Measurements from ENCODE around the gene RAB31.
"Not testable (repeated sequence)": the region's sequence is repeated elsewhere in the genome, so short reads cannot be mapped to it uniquely, and the experiment has no call there.

The RAB31 gene, protein sequence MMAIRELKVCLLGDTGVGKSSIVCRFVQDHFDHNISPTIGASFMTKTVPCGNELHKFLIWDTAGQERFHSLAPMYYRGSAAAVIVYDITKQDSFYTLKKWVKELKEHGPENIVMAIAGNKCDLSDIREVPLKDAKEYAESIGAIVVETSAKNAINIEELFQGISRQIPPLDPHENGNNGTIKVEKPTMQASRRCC

DNA sequence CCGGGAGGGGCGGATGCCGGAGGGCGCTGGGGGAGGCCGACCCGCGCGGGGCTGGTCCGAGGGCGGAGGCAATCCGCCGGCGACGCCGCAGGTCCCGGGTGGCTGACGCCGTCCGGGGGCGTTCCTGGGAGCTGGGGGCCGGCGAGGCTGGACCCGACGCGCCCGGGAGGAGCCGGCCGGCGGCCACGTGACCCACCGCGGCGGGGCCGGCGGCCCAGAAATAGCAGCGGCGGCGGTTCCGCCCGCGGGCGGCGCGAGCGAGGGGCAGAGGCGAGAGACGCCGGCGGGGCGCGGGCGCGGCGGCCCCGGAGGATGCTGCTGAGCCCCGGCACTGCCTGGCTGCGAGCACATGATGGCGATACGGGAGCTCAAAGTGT lies at the start of gene RAB31:
TSS of gene RAB31 (plus strand) at position 245 of the 377 bp plus-strand sequence. CDS start at position 350, 105 bp downstream.
- peak; percentile 37 for DNase-seq
- H3K36me3 Mint-ChIP-seq, result peaks cover 2% of the 10 kb centered on the region
- H3K27ac Mint-ChIP-seq, result peak within 1 kb of the TSS; percentile 52
- peaks cover 48% of the 10 kb centered on the region for H3K4me1 Mint-ChIP-seq
- no peaks in the 10 kb centered on the region for H3K9me3 Mint-ChIP-seq
- CTCF ChIA-PET, result no interaction called here
- peaks cover 83% of the 10 kb centered on the region for H3K27me3 Mint-ChIP-seq
- peak within 1 kb of the TSS; percentile 77 for H3K4me3 Mint-ChIP-seq

DNA sequence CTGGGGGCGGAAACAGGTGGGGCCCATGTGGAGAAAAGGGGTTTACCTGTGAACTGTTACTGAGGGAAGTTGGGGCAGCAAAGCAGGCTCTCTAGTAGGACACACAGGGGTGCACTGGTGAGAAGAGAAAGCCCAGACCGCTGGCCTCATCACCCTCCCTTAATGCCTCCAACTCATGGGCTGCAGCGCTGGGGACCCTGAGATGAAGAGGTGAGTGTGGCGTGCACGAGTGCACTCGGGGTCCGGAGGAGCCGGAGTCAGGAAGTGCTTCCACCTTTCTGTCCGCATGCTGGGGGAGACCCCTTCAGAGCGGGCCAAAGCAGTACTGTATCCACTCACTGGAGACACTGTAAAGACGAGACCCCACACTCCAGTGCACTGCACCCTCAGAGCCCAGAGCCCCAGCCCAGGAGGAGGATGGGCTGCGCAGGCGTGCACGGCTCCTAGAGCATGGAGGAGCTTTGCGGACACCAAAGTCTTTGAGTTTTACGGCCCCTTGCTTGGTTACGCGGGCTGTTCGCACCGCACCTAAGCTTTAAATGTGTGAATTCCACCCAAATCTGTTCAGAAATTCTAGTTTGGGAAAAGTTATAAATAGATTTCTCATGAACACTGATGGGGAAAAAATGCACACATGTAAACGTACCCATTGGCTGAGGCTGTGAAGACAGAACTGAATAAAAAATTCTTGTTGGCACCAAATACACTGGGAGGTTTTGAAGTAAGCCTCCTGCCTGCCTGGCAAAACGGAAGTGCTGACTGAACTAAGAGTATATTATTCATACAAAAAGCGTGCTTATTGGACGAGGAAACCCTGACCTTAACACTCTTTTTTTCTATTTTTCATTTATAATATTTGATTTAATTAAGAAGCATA lies 48.4 kb upstream of the RAB31 start:
- no peak overlapping the region for H3K4me3 Mint-ChIP-seq
- H3K27ac Mint-ChIP-seq, result no peak overlapping the region
- H3K27me3 Mint-ChIP-seq, result peaks cover 7% of the 10 kb centered on the region
- H3K36me3 Mint-ChIP-seq, result no peaks in the 10 kb centered on the region
- no peak for DNase-seq
- H3K4me1 Mint-ChIP-seq, result no peaks in the 10 kb centered on the region
- H3K9me3 Mint-ChIP-seq, result no peaks in the 10 kb centered on the region
- CTCF ChIA-PET, result no interaction called here

DNA sequence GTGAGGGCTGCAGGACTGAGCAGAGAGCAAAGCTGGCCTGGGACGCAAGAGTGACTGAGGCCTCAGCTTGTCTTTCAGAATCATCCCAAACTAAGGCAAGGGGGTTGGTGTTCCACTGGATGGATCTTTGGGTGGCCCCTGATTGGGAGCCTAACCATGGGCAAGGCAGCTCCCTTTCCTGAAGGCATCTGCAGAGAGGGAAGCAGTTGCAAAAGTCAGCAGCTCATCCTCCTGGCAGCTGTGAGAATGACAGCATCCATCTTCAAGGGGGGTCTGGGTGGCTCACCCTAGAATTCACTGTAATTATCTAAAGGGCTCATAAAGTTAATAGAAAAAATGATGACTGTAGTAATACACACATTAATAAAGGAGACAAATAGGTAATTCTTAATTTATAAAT lies 46.5 kb upstream of the RAB31 start:
- Mint-ChIP-seq H3K27ac (no peak overlapping the region), H3K9me3 (no peaks in the 10 kb centered on the region), H3K36me3 (no peaks in the 10 kb centered on the region), H3K4me1 (no peaks in the 10 kb centered on the region), H3K27me3 (peaks cover 7% of the 10 kb centered on the region), H3K4me3 (no peak overlapping the region)
- CTCF ChIA-PET, result interaction anchor here (1.1 kb wide), 1 partner anchor 87 kb away, joined by 4 read pairs; no protein-coding TSS in a partner anchor
- DNase-seq, result no peak

DNA sequence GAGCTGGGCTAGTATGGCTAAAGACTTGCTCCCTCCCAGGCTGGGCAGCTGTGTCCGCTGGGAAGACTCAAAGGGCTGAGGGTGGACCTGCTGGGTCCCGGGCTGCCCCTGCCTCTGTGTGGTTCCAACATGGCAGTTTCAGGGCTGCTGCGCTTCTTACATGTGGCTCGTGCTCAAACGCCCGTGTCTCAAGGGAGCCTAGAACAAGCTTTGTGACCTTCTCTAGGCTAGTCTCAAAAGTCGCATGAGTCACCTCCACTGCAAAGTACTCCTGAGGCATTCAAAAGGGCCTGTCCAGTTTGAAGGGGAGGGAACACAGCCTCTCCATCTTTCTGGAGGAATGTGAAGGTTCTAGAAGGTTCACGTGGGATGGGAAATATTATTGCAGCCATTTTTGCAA lies 44.7 kb upstream of the RAB31 start:
- Mint-ChIP-seq H3K27me3 (peaks cover 12% of the 10 kb centered on the region), H3K4me1 (no peaks in the 10 kb centered on the region), H3K27ac (no peak overlapping the region), H3K9me3 (no peaks in the 10 kb centered on the region), H3K4me3 (no peak overlapping the region), H3K36me3 (no peaks in the 10 kb centered on the region)
- CTCF ChIA-PET, result no interaction called here
- DNase-seq, result no peak

DNA sequence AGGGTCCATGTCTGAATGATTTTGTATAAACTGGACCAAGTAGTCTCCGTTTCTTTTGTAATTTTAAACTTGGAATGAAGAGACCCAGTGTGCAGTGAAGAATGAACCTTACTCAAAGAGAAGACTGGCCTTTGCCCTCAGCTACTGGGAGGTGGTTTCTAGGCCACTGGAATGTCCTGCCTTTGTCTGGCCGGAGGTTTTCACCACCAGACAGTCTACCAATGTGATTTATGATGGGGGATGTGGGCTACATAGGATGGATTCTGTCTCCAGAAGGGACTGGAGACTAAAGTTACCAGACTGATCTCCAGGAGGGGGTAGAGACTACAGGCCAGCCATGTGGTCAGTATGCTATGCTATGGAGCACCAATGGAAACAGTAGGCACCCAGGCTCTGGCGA lies 42.8 kb upstream of the RAB31 start:
- no peaks in the 10 kb centered on the region for H3K36me3 Mint-ChIP-seq
- no peak overlapping the region for H3K27ac Mint-ChIP-seq
- CTCF ChIA-PET, result no interaction called here
- H3K4me3 Mint-ChIP-seq, result no peak overlapping the region
- peaks cover 16% of the 10 kb centered on the region for H3K27me3 Mint-ChIP-seq
- H3K4me1 Mint-ChIP-seq, result no peaks in the 10 kb centered on the region
- H3K9me3 Mint-ChIP-seq, result no peaks in the 10 kb centered on the region
- no peak for DNase-seq

DNA sequence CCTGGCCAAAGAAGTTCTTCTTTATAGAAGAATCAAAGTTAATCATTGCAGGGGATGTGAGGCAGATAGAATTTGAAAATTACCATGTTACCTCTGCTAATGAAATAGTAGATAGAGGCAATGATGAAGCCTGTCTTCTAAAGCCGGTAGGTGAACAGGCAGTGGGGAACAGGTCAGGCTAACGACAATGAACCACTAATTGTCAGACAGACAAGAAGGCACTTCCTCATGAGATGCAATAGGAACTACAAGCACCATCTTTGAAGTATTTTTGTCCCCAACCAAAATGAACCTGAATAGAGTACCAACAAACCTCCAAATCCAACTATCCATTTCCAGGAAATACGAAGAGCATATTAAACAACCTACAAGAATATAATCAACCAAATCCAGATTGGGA lies 41.6 kb upstream of the RAB31 start:
- Mint-ChIP-seq H3K4me3 (no peak overlapping the region), H3K9me3 (no peaks in the 10 kb centered on the region), H3K27ac (no peak overlapping the region), H3K27me3 (peaks cover 19% of the 10 kb centered on the region), H3K4me1 (no peaks in the 10 kb centered on the region), H3K36me3 (no peaks in the 10 kb centered on the region)
- DNase-seq, result no peak
- CTCF ChIA-PET, result no interaction called here

DNA sequence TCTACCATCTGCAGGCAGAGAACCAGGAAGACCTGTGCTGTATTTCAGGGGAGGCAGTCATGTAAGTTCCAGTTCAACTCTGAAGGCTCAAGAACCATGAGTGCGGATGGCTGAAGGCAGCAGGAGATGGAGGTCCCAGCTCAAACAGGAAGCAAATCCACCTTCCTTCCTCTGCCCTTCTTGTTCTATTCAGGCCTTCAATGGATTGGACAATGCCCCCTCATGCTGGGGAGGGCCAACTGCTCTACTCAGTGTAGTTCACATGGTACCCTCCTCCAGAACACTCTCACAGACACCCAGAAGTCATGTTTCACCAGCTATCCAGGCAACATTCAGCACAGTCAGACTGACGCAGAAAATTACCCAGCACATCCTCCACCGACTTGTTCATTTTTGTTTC lies 39.1 kb upstream of the RAB31 start:
- no peaks in the 10 kb centered on the region for H3K9me3 Mint-ChIP-seq
- no peak for DNase-seq
- H3K4me3 Mint-ChIP-seq, result no peak overlapping the region
- no peak overlapping the region for H3K27ac Mint-ChIP-seq
- H3K27me3 Mint-ChIP-seq, result peaks cover 21% of the 10 kb centered on the region
- no peaks in the 10 kb centered on the region for H3K36me3 Mint-ChIP-seq
- CTCF ChIA-PET, result interaction anchor here (0.6 kb wide), 1 partner anchor 76 kb away, joined by 3 read pairs; no protein-coding TSS in a partner anchor
- H3K4me1 Mint-ChIP-seq, result peaks cover 5% of the 10 kb centered on the region

DNA sequence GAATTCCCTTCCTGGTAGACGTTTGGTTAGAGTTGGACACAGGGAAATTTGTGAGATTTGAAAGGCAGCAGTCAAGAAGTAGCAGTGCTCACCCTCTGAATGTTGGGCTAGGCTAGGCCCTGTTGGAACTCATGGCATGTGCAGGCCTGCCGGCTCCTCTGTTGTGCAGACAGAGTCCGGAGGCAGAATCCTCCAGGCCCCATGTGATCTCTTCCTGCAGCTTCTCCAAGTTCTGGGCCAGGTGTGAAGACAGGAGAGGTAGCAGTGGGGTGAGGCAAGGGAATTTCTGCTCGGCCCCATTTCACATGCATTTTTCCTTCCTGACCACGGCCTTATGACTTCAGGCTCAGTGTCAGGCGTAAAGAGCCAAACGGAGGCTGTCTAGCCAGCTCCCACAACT lies 36.9 kb upstream of the RAB31 start:
- CTCF ChIA-PET, result no interaction called here

DNA sequence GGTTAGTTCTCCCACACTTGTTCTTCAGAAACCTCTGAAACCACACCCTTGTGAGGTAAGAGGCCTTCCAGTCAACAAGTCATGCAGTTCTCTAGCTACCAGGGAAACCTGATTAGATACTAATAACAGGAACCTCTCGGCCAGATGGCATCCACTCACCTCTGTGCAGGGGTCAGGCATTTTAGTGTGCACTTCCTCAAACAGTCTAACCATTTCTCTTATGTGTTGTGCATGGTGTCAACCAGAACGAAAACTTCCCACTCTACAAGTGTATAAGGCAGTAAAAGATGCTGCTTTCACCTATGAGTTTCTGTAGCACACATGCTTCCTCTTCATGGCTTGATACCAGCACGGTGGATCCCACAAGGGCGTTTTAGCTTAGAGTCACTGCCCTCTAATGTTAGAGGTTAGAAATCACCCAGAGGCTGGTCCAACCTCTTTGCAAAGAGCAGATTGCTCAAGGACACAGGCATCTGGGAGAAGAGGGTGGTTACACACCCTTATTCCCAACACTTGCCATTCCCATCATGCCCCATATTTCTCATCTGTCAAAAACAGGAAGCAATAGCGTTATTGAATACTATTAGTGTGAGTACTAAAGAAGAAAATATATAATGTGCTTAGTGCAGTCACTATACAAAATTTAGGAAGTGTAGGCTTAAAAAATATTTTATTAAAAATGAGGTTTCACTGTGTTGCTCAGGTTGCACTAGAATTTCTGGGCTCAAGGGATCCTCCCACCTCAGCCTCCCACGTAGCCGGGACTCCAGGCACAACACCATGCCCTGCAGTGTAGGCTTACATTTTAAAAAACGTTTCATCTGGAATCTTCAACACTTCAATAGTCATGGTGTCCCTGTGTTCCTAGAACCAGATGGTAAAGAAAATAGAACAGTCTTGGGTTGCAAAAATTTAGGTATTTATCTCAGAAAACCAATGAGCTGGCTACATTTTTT lies 34.5 kb upstream of the RAB31 start:
- no peak overlapping the region for H3K27ac Mint-ChIP-seq
- no peak overlapping the region for H3K4me3 Mint-ChIP-seq
- H3K9me3 Mint-ChIP-seq, result no peaks in the 10 kb centered on the region
- DNase-seq, result peak; percentile 29
- CTCF ChIA-PET, result interaction anchor here (0.6 to 1.6 kb wide), 4 partner anchors 10 to 539 kb away, joined by 3 to 4 read pairs (median 4); no protein-coding TSS in a partner anchor
- no peaks in the 10 kb centered on the region for H3K36me3 Mint-ChIP-seq
- H3K27me3 Mint-ChIP-seq, result peaks cover 26% of the 10 kb centered on the region
- H3K4me1 Mint-ChIP-seq, result peaks cover 5% of the 10 kb centered on the region

More for the DNA sequence above, 36.9 kb upstream of the RAB31 start:
- Mint-ChIP-seq H3K4me3 (no peak overlapping the region), H3K36me3 (no peaks in the 10 kb centered on the region), H3K9me3 (no peaks in the 10 kb centered on the region), H3K27ac (no peak overlapping the region), H3K27me3 (peaks cover 28% of the 10 kb centered on the region), H3K4me1 (peaks cover 5% of the 10 kb centered on the region)
- DNase-seq, result no peak

DNA sequence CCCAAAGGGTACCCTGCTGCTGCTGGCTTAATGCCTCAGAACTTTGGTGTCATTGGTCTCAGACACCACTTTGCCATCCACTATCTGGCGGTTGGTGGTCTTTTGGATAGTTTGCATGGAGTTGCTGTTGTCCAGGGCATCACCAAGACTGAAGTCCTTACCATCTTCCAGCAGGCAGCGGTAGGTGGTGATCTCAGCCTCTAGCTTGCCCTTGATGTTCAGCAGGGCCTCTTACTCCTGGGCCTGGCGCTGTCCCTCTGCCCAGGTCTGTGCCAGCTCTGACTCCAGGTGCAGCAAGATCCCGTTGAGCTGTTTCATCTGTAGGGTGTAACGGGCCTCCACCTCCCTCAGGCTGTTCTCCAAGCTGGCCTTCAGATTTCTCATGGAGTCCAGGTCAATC lies 29.9 kb upstream of the RAB31 start:
- H3K4me3 Mint-ChIP-seq, CTCF ChIA-PET, DNase-seq, H3K27ac Mint-ChIP-seq, H3K4me1 Mint-ChIP-seq, H3K36me3 Mint-ChIP-seq, H3K9me3 Mint-ChIP-seq: not testable (repeated sequence)
- H3K27me3 Mint-ChIP-seq, result peaks cover 33% of the 10 kb centered on the region

DNA sequence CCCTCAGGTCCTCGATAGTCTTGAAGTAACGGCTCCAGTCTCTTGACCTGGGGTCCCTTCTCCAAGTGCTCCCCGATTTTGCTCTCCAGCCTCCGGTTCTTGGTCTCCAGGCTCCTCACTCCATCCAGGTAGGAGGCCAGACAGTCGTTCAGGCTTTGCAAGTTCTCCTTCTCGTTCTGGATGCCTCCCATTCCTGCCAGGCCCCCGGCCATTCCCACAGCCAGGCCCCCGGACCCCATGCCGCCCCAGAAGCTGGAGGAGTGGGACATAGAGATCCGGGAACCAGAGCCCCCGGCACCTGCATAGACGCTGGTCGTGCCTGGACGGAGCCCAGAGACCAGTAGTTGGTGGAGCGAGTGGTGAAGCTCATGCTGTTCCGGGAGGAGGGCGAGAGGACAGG lies 29.0 kb upstream of the RAB31 start:
- Mint-ChIP-seq H3K4me3 (no peak overlapping the region), H3K27me3 (peaks cover 36% of the 10 kb centered on the region), H3K4me1 (no peaks in the 10 kb centered on the region), H3K27ac (no peak overlapping the region), H3K36me3 (no peaks in the 10 kb centered on the region), H3K9me3 (no peaks in the 10 kb centered on the region)
- no peak for DNase-seq
- CTCF ChIA-PET, result no interaction called here

DNA sequence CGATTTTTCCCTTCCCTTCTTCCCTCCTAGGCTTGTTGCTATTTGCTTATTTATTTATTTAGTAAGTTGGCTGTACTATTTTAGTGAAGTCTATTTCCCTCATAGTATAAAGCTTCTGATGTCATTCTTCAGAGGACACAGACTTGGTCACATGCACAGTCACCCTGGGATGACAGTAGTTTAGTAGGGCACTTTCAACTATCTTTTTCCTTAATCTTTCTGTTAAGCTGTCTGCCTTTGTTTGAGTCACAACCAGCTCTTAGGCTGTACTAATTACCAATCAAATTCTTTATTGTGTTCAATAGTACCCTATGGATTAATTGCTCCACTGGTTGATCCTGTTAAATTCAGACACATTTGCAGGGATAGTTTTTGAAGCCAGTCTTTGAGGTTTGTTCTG lies 26.9 kb upstream of the RAB31 start:
- Mint-ChIP-seq H3K27me3 (peaks cover 41% of the 10 kb centered on the region), H3K27ac (no peak overlapping the region)
- DNase-seq, result no peak

DNA sequence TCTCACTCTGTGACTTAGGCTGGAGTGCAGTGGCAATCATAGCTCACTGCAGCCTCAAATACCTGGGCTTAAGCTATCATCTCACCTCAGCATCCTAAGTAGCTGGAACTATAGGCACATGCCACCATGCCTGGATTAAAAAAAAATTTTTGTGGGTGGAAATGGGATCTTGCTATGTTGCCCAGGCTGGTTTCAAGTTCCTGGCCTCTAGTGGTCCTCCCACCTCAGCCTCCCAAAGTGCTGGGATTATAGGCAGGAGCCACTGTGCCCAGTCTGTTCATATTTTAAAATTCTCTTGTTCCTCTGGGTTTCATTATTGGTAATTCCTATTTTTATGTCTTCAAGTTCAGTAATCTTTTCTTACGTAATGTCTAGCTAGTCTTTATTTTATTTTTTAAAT lies 25.5 kb upstream of the RAB31 start:
- no peak for DNase-seq
- CTCF ChIA-PET, result no interaction called here
- Mint-ChIP-seq H3K27me3 (peaks cover 44% of the 10 kb centered on the region), H3K4me1 (peaks cover 11% of the 10 kb centered on the region), H3K4me3 (no peak overlapping the region), H3K9me3 (no peaks in the 10 kb centered on the region), H3K27ac (no peak overlapping the region), H3K36me3 (no peaks in the 10 kb centered on the region)

More for the DNA sequence above, 26.9 kb upstream of the RAB31 start:
- CTCF ChIA-PET, result no interaction called here
- H3K36me3 Mint-ChIP-seq, result no peaks in the 10 kb centered on the region
- H3K4me1 Mint-ChIP-seq, result peaks cover 11% of the 10 kb centered on the region
- H3K9me3 Mint-ChIP-seq, result no peaks in the 10 kb centered on the region
- no peak overlapping the region for H3K4me3 Mint-ChIP-seq
